OCI-LY3 (cell line): ENCODE measurements around the gene GOLGA5.
"Not testable (repeated sequence)": the region's sequence is repeated elsewhere in the genome, so short reads cannot be mapped to it uniquely, and the experiment has no call there.

Experiments
- H2AFZ ChIP-seq: fragments of 200-600, 300-600 bp; shearing (Covaris generic); 2 replicates; pipeline ENCODE4 v1.6.0; 2014; ENCODE audit warnings: antibody characterized with exemption, low read depth, low read length
- H3K27ac ChIP-seq: fragments of 200-600, 300-600 bp; sonication (generic); 2 replicates; pipeline ENCODE4 v1.5.1; 2014; ENCODE audit warnings: mild to moderate bottlenecking, low read length, moderate library complexity, mixed read lengths
- H3K27me3 ChIP-seq: fragments of 200-600, 300-600 bp; sonication (generic); 2 replicates; pipeline ENCODE4 v1.6.1; 2014; ENCODE audit warnings: low read depth, low read length, mixed read lengths
- H3K36me3 ChIP-seq: fragments of 200-600, 300-600 bp; sonication (generic); replicated peaks from 2 replicates; pipeline ENCODE3; 2014; ENCODE audit warnings: low read depth, low read length, mixed read lengths
- H3K4me1 ChIP-seq: fragments of 300-600, 200-600 bp; sonication (generic); 2 replicates; pipeline ENCODE4 v1.6.1; 2014; ENCODE audit warnings: low read length, mixed read lengths
- H3K4me2 ChIP-seq: fragments of 200-600, 300-600 bp; sonication (generic); 2 replicates; pipeline ENCODE4 v1.6.1; 2014; ENCODE audit warnings: low read length, mixed read lengths
- H3K4me3 ChIP-seq: fragments of 300-600, 200-600 bp; sonication (generic); 2 replicates; pipeline ENCODE4 v1.5.1; 2014; ENCODE audit warnings: antibody characterized with exemption, mild to moderate bottlenecking, low read length, moderate library complexity
- H3K79me2 ChIP-seq: fragments of 300-600, 200-600 bp; shearing (Covaris generic); 2 replicates; pipeline ENCODE4 v1.6.1; 2014; ENCODE audit warnings: mild to moderate bottlenecking, low read length, mixed read lengths
- H3K9ac ChIP-seq: fragments of 300-600, 200-600 bp; shearing (Covaris generic); 2 replicates; pipeline ENCODE4 v1.6.0; 2014; ENCODE audit warnings: mild to moderate bottlenecking, low read length, moderate library complexity
- H3K9me3 ChIP-seq: fragments of 200-600, 300-600 bp; shearing (Covaris generic); 2 replicates; pipeline ENCODE4 v1.6.1; 2014; ENCODE audit warnings: low read length, mixed read lengths; ENCODE audit not compliant: insufficient read depth
- H4K20me1 ChIP-seq: fragments of 200-600, 300-600 bp; sonication (generic); 2 replicates; pipeline ENCODE4 v1.6.1; 2016; ENCODE audit warnings: low read length, mixed read lengths; ENCODE audit not compliant: insufficient read depth
- EZH2phosphoT487 ChIP-seq: fragments of 200-600 bp; shearing (Covaris generic); IDR thresholded peaks from 2 replicates; pipeline ENCODE4 v1.6.1; 2018; ENCODE audit warnings: antibody characterized with exemption, mixed run types, low read depth
- TF ChIP-seq, protein P1 (sequence below): fragments of 200-600, 300-600 bp; sonication (generic); IDR thresholded peaks from 2 replicates; pipeline ENCODE4 v1.5.1; 2014; ENCODE audit warnings: antibody characterized with exemption, low read length, low read depth

GOLGA5 gene

DNA sequence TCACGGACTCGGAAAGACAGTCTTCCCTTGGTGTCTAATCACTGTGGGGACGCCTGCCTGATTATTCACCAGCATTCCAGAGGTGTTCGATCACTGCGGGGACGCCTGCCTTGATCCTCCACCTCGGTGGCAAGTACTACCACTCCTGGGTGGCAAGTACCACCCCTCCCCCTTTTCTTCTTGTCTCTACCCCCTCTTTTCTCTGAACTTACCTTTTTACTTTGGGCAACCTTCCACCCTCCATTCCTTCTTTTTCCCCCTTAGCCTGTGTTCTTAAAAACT, 33.6 kb upstream of the GOLGA5 start:
- Histone ChIP-seq H3K4me2 (no peak overlapping the region), H3K36me3 (no peaks in the 10 kb centered on the region), H3K4me3 (no peak overlapping the region), H3K4me1 (peaks cover 35% of the 10 kb centered on the region), H3K27ac (no peak overlapping the region), H2AFZ (no peak overlapping the region), H4K20me1 (no peaks in the 10 kb centered on the region), H3K9me3 (no peaks in the 10 kb centered on the region), H3K79me2 (no peaks in the 10 kb centered on the region), H3K9ac (no peak overlapping the region), H3K27me3 (peaks cover 14% of the 10 kb centered on the region)
- TF ChIP-seq, protein P1, sequence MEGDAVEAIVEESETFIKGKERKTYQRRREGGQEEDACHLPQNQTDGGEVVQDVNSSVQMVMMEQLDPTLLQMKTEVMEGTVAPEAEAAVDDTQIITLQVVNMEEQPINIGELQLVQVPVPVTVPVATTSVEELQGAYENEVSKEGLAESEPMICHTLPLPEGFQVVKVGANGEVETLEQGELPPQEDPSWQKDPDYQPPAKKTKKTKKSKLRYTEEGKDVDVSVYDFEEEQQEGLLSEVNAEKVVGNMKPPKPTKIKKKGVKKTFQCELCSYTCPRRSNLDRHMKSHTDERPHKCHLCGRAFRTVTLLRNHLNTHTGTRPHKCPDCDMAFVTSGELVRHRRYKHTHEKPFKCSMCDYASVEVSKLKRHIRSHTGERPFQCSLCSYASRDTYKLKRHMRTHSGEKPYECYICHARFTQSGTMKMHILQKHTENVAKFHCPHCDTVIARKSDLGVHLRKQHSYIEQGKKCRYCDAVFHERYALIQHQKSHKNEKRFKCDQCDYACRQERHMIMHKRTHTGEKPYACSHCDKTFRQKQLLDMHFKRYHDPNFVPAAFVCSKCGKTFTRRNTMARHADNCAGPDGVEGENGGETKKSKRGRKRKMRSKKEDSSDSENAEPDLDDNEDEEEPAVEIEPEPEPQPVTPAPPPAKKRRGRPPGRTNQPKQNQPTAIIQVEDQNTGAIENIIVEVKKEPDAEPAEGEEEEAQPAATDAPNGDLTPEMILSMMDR, result no peak
- no peak for TF ChIP-seq EZH2phosphoT487

DNA sequence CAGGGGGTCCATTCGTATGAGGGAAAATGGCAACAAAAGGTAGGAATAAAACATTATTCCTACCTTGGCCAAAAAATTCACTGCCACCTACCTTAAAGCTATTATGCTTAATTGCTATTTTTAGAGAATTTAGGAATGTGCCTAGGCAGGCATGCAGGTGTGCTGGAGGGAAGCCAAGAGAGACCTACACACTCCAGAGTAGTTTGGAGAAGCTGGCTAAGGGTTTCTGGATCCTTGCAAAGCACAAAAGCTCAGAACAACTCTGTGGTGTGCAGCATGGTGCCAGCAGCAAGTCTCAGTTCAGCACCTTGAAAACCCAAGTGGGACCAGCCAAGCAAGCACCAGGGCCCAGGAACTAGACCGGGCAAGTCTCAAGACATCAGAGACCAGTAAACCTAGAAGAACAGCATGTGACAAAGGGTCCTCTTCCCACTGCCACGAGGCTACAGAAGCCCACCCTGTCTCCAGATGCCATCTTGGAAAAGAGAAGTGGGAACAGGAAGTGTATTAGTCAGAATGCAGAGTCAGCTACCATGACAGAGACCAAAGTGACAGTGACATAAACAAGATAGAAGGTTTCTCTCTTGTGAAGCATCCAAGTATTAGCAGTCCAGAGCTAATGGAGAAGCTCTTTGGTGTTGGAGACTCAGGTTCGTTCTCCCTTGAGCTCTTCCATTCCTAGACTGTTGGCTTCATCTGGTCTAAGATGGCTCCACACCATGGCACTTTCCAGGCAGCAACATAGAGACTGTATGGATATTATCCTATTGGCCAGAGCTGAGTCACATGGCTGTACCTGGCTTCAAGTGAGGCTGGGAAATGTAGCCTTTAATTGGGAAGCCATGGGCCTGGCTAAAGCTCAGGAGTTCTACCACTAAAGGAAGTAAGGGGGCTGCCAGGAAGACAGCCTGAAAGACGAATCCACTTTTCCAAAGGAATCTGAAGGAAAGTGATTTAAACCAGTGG, 30.2 kb upstream of the GOLGA5 start:
- H4K20me1 ChIP-seq, H3K36me3 ChIP-seq, H3K4me3 ChIP-seq, H3K9ac ChIP-seq, H3K27ac ChIP-seq, H2AFZ ChIP-seq, H3K9me3 ChIP-seq, H3K79me2 ChIP-seq: not testable (repeated sequence)
- Histone ChIP-seq H3K27me3 (peaks cover 29% of the 10 kb centered on the region), H3K4me1 (peaks cover 52% of the 10 kb centered on the region), H3K4me2 (peak overlapping the region; percentile 29)

DNA sequence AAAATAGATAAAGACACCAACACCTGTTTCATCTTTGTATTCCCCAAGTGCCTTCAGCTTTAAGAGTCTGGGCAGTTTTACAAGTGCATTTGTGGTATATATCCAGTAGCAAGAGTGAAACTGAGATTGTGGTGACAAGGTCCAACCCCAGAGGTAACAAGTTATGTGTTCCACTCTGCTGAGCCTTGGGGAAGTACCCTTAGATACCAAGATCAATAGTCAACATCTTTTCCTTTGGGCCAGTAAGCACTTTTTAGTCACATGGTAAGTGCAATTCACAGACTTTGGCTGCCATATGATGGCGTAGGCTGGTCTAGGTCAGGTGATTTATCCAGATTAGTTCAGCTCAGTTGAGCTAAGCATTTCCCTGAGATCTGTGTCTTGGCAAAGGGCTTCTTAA, 25.9 kb upstream of the GOLGA5 start:
- Histone ChIP-seq H3K4me2 (peak overlapping the region; percentile 38), H3K4me1 (peaks cover 54% of the 10 kb centered on the region), H3K27me3 (peaks cover 49% of the 10 kb centered on the region)
- H3K9ac ChIP-seq, H3K79me2 ChIP-seq, H4K20me1 ChIP-seq, H3K27ac ChIP-seq, H2AFZ ChIP-seq, H3K9me3 ChIP-seq, H3K36me3 ChIP-seq, H3K4me3 ChIP-seq: not testable (repeated sequence)
- 0 out of 2 replicates have a peak, but pooled peaks have one; percentile 22 for TF ChIP-seq EZH2phosphoT487

DNA sequence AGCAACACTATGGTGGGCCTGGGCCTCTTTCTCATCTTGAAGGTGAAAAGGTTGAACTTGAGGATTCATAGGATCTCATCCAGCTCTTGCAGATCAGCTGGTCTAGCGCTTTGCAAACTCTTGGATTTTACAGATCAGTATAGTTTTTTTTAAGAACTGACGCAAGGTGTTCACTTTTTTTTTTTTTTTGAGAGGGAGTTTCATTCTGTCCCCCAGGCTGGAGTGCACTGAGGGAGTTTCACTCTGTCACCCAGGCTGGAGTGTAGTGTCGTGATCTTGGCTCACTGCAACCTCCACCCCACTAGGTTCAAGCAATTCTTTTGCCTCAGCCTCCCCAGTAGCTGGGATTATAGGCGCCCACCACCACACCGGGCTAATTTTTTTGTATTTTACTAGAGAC, 25.3 kb upstream of the GOLGA5 start:
- no peaks in the 10 kb centered on the region for H4K20me1 ChIP-seq
- no peak overlapping the region for H3K9ac ChIP-seq
- peaks cover 48% of the 10 kb centered on the region for H3K4me1 ChIP-seq
- no peak overlapping the region for H2AFZ ChIP-seq
- H3K4me2 ChIP-seq, result peak overlapping the region; percentile 38
- H3K79me2 ChIP-seq, result no peaks in the 10 kb centered on the region
- TF ChIP-seq, protein P1, result no peak
- no peak for TF ChIP-seq EZH2phosphoT487
- no peak overlapping the region for H3K27ac ChIP-seq
- H3K4me3 ChIP-seq, result no peak overlapping the region
- no peaks in the 10 kb centered on the region for H3K36me3 ChIP-seq
- H3K9me3 ChIP-seq, result no peaks in the 10 kb centered on the region
- peaks cover 51% of the 10 kb centered on the region for H3K27me3 ChIP-seq

DNA sequence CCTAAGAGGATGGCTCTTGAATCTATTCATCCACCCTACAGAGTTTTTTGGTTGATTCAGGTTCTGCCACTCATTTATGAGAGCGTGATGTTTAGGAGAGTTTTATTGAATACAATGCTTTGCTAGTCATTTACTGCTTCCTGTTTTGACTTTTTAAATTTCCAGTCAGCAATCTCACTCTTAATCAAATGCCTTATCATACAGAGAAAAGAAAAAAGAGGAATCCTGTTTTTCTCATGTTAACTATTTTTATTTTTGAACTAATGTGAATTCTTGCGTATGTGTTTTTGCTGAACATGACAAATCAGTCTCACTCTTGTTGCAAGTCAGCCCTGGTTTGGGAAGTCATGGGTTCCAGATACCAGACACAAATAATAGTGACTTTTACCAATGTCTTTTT, 23.6 kb upstream of the GOLGA5 start:
- peaks cover 45% of the 10 kb centered on the region for H3K4me1 ChIP-seq
- no peaks in the 10 kb centered on the region for H3K79me2 ChIP-seq

More for the DNA sequence above, 23.6 kb upstream of the GOLGA5 start:
- H3K27ac ChIP-seq, result no peak overlapping the region
- TF ChIP-seq, protein P1, result no peak
- no peak for TF ChIP-seq EZH2phosphoT487
- no peaks in the 10 kb centered on the region for H3K9me3 ChIP-seq
- no peak overlapping the region for H3K4me3 ChIP-seq
- H3K27me3 ChIP-seq, result peaks cover 48% of the 10 kb centered on the region
- H3K9ac ChIP-seq, result no peak overlapping the region
- peak overlapping the region; percentile 51 for H3K4me2 ChIP-seq
- H4K20me1 ChIP-seq, result no peaks in the 10 kb centered on the region
- H2AFZ ChIP-seq, result no peak overlapping the region
- H3K36me3 ChIP-seq, result no peaks in the 10 kb centered on the region
